Esophagus muscularis mucosa (tissue), 3 donors: Measurements from ENCODE around the gene FAM76B.

ENCODE experiments used
- CTCF ChIP-seq, 3 experiments: fragments of 200-600 bp in 2 of 3; fragments of 450-650 bp in 1 of 3; sonication (generic) in 2 of 3; IDR thresholded peaks; one replicate each; pipeline ENCODE4 v1.5.1; 2017 to 2019; ENCODE audit warnings: antibody characterized with exemption in 3 of 3, mild to moderate bottlenecking in 2 of 3, moderate library complexity in 1 of 3
- POLR2A ChIP-seq: fragments of 450-650 bp; IDR thresholded peaks from one replicate; pipeline ENCODE4 v1.6.1; 2017; ENCODE audit warnings: antibody characterized with exemption, moderate library complexity, mild to moderate bottlenecking, low read depth

GRCh38 chr11:95835768-95836488 lies 46.3 kb upstream of the FAM76B start:
- TF ChIP-seq CTCF (IDR thresholded peaks at IDR 0.05) (peak; percentile 77 to 91 (median 90)), POLR2A (no peak)
